HepG2 (cell line): ENCODE results near the gene CROT. TPM values are rescaled to one million over a fixed set of nuclear protein-coding genes. Genes with fewer than 3 reads are reported as not detected.
A peak's percentile ranks its signal among the peaks of the same experiment; 100 is the strongest.

ENCODE experiments used
- ATAC-seq: fragments of 200-7000 bp; cut with Tn5 transposase; 3 replicates; pipeline ENCODE4 v1.9.1; 2020; ENCODE audit warnings: mild to moderate bottlenecking, moderate library complexity
- BruUV-seq: library from RNA; stranded (reverse); fragments of 400-500 nt; replicated peaks from 2 replicates; lab custom pipeline; 2021; lab: Mats Ljungman, UMichigan
- CTCF ChIA-PET: fragments of 300-600 bp; formaldehyde crosslinking; extraction: SDS; loops from one replicate; lab custom pipeline; 2021; ENCODE audit warnings: low total read pairs, inconsistent platforms, low intra/inter-chr PET ratio; lab: Yijun Ruan, JAX
- POLR2A ChIA-PET: fragments of 350-600 bp; sonication (Branson Sonifier 250); formaldehyde crosslinking; loops from one replicate; lab custom pipeline; 2020; ENCODE audit warnings: antibody characterized with exemption, inconsistent platforms; lab: Yijun Ruan, JAX
- DNase-seq: peaks from one replicate; pipeline ENCODE4 v3.0.0-alpha.2; 2015; ENCODE audit warnings: low spot score
- FAIRE-seq: peaks from 3 replicates; lab custom pipeline; 2011; peaks lifted over from hg19 to GRCh38; lab: Jason Lieb, UNC
- H2AFZ ChIP-seq: one replicate; pipeline ENCODE4 v1.6.1; 2011; ENCODE audit warnings: low read length, inconsistent platforms
- H3K27ac ChIP-seq: fragments of 300-600 bp; 3 replicates; pipeline ENCODE4 v1.8.0; 2011; ENCODE audit warnings: mixed run types, mild to moderate bottlenecking, mixed read lengths, low read length, inconsistent platforms; ENCODE audit not compliant: insufficient read depth; ENCODE audit errors: extremely low read length
- H3K27me3 ChIP-seq, 2 experiments: fragments of 200-600 bp in 1 of 2; 2 replicates in 1 of 2; 3 replicates in 1 of 2; pipeline versions ENCODE4 v1.6.0 to v1.8.0; 2011; ENCODE audit warnings: low read length in 2 of 2, mild to moderate bottlenecking in 2 of 2, moderate library complexity in 2 of 2, inconsistent platforms in 1 of 2; ENCODE audit not compliant: insufficient read depth in 2 of 2, control insufficient read depth in 1 of 2
- H3K36me3 ChIP-seq, 2 experiments: fragments of 200-600 bp in 1 of 2; replicated peaks in 1 of 2; 2 replicates in 1 of 2; 3 replicates in 1 of 2; pipeline versions ENCODE4 v1.5.1 to v1.8.0; 2011; ENCODE audit warnings: low read length in 2 of 2, inconsistent platforms in 1 of 2; ENCODE audit not compliant: insufficient read depth in 2 of 2, control insufficient read depth in 1 of 2
- H3K4me1 ChIP-seq: 2 replicates; pipeline ENCODE4 v1.5.1; 2012; ENCODE audit warnings: low read length, inconsistent platforms; ENCODE audit not compliant: insufficient read depth
- H3K4me2 ChIP-seq: 2 replicates; pipeline ENCODE4 v1.6.0; 2011; ENCODE audit warnings: low read depth, low read length, inconsistent platforms
- H3K4me3 ChIP-seq, 3 experiments: fragments of 200-600 bp in 1 of 3; sonication (generic), shearing (Covaris generic) in 1 of 3; replicated peaks in 1 of 3; 2 replicates each; pipeline ENCODE4 v1.5.1; 2011 to 2016; ENCODE audit warnings: low read length in 3 of 3, inconsistent platforms in 2 of 3, low read depth in 2 of 3, mild to moderate bottlenecking in 2 of 3, control low read depth in 1 of 3, mixed read lengths in 1 of 3; ENCODE audit not compliant: insufficient read depth in 1 of 3
- H3K79me2 ChIP-seq: one replicate; pipeline ENCODE4 v1.6.1; 2011; ENCODE audit warnings: low read length, inconsistent platforms; ENCODE audit not compliant: insufficient read depth
- H3K9ac ChIP-seq: 2 replicates; pipeline ENCODE4 v1.6.0; 2011; ENCODE audit warnings: mild to moderate bottlenecking, low read depth, low read length, inconsistent platforms; ENCODE audit not compliant: insufficient read depth
- H3K9me3 ChIP-seq: 2 replicates; pipeline ENCODE4 v1.5.1; 2012; ENCODE audit warnings: mild to moderate bottlenecking, low read length
- H4K20me1 ChIP-seq: 2 replicates; pipeline ENCODE4 v1.6.0; 2011; ENCODE audit warnings: inconsistent platforms, mild to moderate bottlenecking, low read length, moderate library complexity; ENCODE audit not compliant: insufficient read depth
- EED ChIP-seq: sonication (generic); formaldehyde crosslinking; IDR thresholded peaks from 2 replicates; pipeline ENCODE4 v1.5.0; 2020; ENCODE audit warnings: mild to moderate bottlenecking, missing genetic modification reagents
- JUNB ChIP-seq: sonication (generic); formaldehyde crosslinking; IDR thresholded peaks from 2 replicates; pipeline ENCODE4 v1.8.0; 2022; ENCODE audit warnings: missing genetic modification reagents, mild to moderate bottlenecking, borderline replicate concordance
- POGZ ChIP-seq: sonication (generic); formaldehyde crosslinking; IDR thresholded peaks from 2 replicates; pipeline ENCODE4 v1.4.0; 2020; ENCODE audit warnings: mild to moderate bottlenecking, missing genetic modification reagents
- SRSF9 ChIP-seq: fragments of 200-400 bp; formaldehyde crosslinking; IDR thresholded peaks from 2 replicates; pipeline ENCODE4 v1.6.1; 2018; ENCODE audit warnings: borderline replicate concordance, mild to moderate bottlenecking, low read depth, low read length; ENCODE audit not compliant: insufficient read depth, poor library complexity, severe bottlenecking
- ZNF251 ChIP-seq: sonication (generic); formaldehyde crosslinking; IDR thresholded peaks from 2 replicates; pipeline ENCODE4 v1.9.0; 2021; ENCODE audit warnings: mild to moderate bottlenecking, missing genetic modification reagents
- ZSCAN25 ChIP-seq: sonication (generic); formaldehyde crosslinking; IDR thresholded peaks from 2 replicates; pipeline ENCODE4 v1.8.0; 2022; ENCODE audit warnings: mild to moderate bottlenecking, missing genetic modification reagents
- ZSCAN30 ChIP-seq: sonication (generic); formaldehyde crosslinking; IDR thresholded peaks from 2 replicates; pipeline ENCODE4 v1.5.0; 2020; ENCODE audit warnings: mild to moderate bottlenecking, missing genetic modification reagents
- WGBS: methylation state at CpG from one replicate; pipeline ENCODE4 v1.1.6; 2017; ENCODE audit warnings: low lambda C conversion rate; 5-methylcytosine and 5-hydroxymethylcytosine counted together
- in situ Hi-C: cut with HindIII; loops from 2 replicates; pipeline ENCODE4 v1.10.0; 2017; ENCODE audit warnings: low pct_unique_long_range_greater_than_20kb; ENCODE audit not compliant: extremely low pct_ligation_motif_present
- intact Hi-C: fragments of 100-400 bp; cut with micrococcal nuclease; formaldehyde crosslinking; loops from one replicate; pipeline ENCODE4 v1.10.0; 2022; ENCODE audit not compliant: unreplicated experiment
- polyA plus RNA-seq, 8 experiments: library from polyadenylated mRNA; depleted of rRNA in 3 of 8; stranded (reverse) in 7 of 8; unstranded in 1 of 8; fragments of >200 nt; fragmentation: Illumina TruSeq in 4 of 8; extraction: Trizol in 4 of 8; gene quantifications; 2 replicates each; pipeline versions ENCODE4 v1.2.1 to v1.2.3, GENCODE V29; 2011 to 2016; ENCODE audit warnings: low read depth in 4 of 8, missing spikeins in 1 of 8, mixed read lengths in 1 of 8; ENCODE audit not compliant: insufficient read depth in 1 of 8
- total RNA-seq, 5 experiments: library from RNA; depleted of rRNA; stranded (reverse); fragments of >200 nt; fragmentation: Illumina TruSeq; extraction: Trizol; gene quantifications; 2 replicates each; pipeline ENCODE4 v1.2.3, GENCODE V29; 2016; ENCODE audit warnings: low read depth in 1 of 5
- TF ChIP-seq, protein P1 (sequence below): sonication (generic); formaldehyde crosslinking; IDR thresholded peaks from 2 replicates; pipeline ENCODE4 v1.5.1; 2020; ENCODE audit warnings: missing genetic modification reagents, mild to moderate bottlenecking, borderline replicate concordance
- TF ChIP-seq, protein P2 (sequence below): sonication (generic); formaldehyde crosslinking; IDR thresholded peaks from 2 replicates; pipeline ENCODE4 v1.4.0; 2020; ENCODE audit warnings: mild to moderate bottlenecking, missing genetic modification reagents
- TF ChIP-seq, protein P3 (sequence below): sonication (generic); formaldehyde crosslinking; IDR thresholded peaks from 2 replicates; pipeline ENCODE4 v1.4.0; 2020; ENCODE audit warnings: missing genetic modification reagents
- TF ChIP-seq, protein P4 (sequence below): sonication (generic); formaldehyde crosslinking; IDR thresholded peaks from 2 replicates; pipeline ENCODE4 v1.8.1; 2022; ENCODE audit warnings: mild to moderate bottlenecking, missing genetic modification reagents
- TF ChIP-seq, protein P5 (sequence below): IDR thresholded peaks from 2 replicates; pipeline ENCODE4 v1.6.1; 2016; ENCODE audit warnings: low read depth, control low read depth
- TF ChIP-seq, protein P6 (sequence below): sonication (generic); formaldehyde crosslinking; IDR thresholded peaks from 2 replicates; pipeline ENCODE4 v1.5.1; 2020; ENCODE audit warnings: missing genetic modification reagents, mild to moderate bottlenecking, borderline replicate concordance

Gene CROT
- total and polyA plus RNA-seq, 2 of the 13 experiments (the other 11 are each of a cell fraction or from before 2014, with no cell fraction given): 5.0 to 13.7 TPM

DNA sequence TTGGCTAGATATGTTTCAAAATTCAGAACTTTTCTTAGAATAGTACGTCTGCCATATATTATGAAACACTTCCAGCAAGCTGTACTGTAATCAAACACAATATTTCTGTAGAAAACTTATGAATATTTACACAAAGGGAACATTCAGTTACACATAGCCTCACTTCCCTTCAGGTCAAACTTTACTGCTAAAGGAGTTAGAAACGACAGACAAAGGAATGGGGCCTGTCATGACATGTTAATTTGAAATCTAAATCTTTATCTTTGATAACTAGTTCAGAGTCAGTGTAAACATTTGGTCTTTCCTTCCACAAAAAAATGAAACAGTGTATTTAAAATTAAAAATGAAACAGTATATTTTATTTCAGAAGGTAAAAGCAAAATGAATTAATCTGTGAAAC lies 1.0 kb upstream of the CROT start:
- Histone ChIP-seq H3K9ac (peak overlapping the region; percentile 69), H3K36me3 (peaks cover 2 to 9% of the 10 kb centered on the region in 2 experiments; a peak in 4 of 5 replicates), H3K9me3 (no peaks in the 10 kb centered on the region), H3K27ac (peak overlapping the region; percentile 73), H3K27me3 (no peaks in the 10 kb centered on the region; a peak in 1 of 5 replicates), H4K20me1 (no peaks in the 10 kb centered on the region), H3K4me3 (peak overlapping the region; percentile 79 to 85 (median 81); a peak in 5 of 6 replicates), H2AFZ (no peak overlapping the region), H3K4me2 (peak overlapping the region; percentile 99), H3K4me1 (peaks cover 53% of the 10 kb centered on the region), H3K79me2 (peaks cover 10% of the 10 kb centered on the region)
- DNase-seq (no peak), FAIRE-seq (peak; percentile 53), ATAC-seq (no peak)
- POLR2A ChIA-PET: interaction anchor here (1.6 to 2.5 kb wide), 4 partner anchors 12 to 161 kb away, joined by 3 to 15 read pairs (median 7); no protein-coding TSS in a partner anchor
- intact Hi-C loops: loop anchor here (2.0 to 10.0 kb wide), 4 partner anchors 32 to 530 kb away; partner anchors contain the start of genes ABCB4, DBF4 and SLC25A40
- BruUV-seq: no TSS peak
- in situ Hi-C loops: loop anchor here (10.0 kb wide), 1 partner anchor 530 kb away; the partner anchor contains the start of genes DBF4 and SLC25A40
- TF ChIP-seq SRSF9 (no peak), JUNB (CRISPR knock-in tag) (no peak), ZSCAN25 (CRISPR knock-in tag) (no peak), EED (no peak), ZSCAN30 (CRISPR knock-in tag) (no peak), ZNF251 (CRISPR knock-in tag) (no peak), POGZ (no peak)
- TF ChIP-seq, protein P1, sequence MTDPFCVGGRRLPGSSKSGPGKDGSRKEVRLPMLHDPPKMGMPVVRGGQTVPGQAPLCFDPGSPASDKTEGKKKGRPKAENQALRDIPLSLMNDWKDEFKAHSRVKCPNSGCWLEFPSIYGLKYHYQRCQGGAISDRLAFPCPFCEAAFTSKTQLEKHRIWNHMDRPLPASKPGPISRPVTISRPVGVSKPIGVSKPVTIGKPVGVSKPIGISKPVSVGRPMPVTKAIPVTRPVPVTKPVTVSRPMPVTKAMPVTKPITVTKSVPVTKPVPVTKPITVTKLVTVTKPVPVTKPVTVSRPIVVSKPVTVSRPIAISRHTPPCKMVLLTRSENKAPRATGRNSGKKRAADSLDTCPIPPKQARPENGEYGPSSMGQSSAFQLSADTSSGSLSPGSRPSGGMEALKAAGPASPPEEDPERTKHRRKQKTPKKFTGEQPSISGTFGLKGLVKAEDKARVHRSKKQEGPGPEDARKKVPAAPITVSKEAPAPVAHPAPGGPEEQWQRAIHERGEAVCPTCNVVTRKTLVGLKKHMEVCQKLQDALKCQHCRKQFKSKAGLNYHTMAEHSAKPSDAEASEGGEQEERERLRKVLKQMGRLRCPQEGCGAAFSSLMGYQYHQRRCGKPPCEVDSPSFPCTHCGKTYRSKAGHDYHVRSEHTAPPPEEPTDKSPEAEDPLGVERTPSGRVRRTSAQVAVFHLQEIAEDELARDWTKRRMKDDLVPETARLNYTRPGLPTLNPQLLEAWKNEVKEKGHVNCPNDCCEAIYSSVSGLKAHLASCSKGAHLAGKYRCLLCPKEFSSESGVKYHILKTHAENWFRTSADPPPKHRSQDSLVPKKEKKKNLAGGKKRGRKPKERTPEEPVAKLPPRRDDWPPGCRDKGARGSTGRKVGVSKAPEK: no peak
- TF ChIP-seq, protein P2, sequence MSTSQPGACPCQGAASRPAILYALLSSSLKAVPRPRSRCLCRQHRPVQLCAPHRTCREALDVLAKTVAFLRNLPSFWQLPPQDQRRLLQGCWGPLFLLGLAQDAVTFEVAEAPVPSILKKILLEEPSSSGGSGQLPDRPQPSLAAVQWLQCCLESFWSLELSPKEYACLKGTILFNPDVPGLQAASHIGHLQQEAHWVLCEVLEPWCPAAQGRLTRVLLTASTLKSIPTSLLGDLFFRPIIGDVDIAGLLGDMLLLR: no peak
- TF ChIP-seq, protein P3, sequence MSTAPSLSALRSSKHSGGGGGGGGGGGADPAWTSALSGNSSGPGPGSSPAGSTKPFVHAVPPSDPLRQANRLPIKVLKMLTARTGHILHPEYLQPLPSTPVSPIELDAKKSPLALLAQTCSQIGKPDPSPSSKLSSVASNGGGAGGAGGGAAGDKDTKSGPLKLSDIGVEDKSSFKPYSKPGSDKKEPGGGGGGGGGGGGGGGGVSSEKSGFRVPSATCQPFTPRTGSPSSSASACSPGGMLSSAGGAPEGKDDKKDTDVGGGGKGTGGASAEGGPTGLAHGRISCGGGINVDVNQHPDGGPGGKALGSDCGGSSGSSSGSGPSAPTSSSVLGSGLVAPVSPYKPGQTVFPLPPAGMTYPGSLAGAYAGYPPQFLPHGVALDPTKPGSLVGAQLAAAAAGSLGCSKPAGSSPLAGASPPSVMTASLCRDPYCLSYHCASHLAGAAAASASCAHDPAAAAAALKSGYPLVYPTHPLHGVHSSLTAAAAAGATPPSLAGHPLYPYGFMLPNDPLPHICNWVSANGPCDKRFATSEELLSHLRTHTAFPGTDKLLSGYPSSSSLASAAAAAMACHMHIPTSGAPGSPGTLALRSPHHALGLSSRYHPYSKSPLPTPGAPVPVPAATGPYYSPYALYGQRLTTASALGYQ (CRISPR knock-in tag): no peak
- TF ChIP-seq, protein P4, sequence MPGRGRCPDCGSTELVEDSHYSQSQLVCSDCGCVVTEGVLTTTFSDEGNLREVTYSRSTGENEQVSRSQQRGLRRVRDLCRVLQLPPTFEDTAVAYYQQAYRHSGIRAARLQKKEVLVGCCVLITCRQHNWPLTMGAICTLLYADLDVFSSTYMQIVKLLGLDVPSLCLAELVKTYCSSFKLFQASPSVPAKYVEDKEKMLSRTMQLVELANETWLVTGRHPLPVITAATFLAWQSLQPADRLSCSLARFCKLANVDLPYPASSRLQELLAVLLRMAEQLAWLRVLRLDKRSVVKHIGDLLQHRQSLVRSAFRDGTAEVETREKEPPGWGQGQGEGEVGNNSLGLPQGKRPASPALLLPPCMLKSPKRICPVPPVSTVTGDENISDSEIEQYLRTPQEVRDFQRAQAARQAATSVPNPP (CRISPR knock-in tag): no peak
- TF ChIP-seq, protein P5, sequence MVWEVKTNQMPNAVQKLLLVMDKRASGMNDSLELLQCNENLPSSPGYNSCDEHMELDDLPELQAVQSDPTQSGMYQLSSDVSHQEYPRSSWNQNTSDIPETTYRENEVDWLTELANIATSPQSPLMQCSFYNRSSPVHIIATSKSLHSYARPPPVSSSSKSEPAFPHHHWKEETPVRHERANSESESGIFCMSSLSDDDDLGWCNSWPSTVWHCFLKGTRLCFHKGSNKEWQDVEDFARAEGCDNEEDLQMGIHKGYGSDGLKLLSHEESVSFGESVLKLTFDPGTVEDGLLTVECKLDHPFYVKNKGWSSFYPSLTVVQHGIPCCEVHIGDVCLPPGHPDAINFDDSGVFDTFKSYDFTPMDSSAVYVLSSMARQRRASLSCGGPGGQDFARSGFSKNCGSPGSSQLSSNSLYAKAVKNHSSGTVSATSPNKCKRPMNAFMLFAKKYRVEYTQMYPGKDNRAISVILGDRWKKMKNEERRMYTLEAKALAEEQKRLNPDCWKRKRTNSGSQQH (CRISPR knock-in tag): no peak
- TF ChIP-seq, protein P6, sequence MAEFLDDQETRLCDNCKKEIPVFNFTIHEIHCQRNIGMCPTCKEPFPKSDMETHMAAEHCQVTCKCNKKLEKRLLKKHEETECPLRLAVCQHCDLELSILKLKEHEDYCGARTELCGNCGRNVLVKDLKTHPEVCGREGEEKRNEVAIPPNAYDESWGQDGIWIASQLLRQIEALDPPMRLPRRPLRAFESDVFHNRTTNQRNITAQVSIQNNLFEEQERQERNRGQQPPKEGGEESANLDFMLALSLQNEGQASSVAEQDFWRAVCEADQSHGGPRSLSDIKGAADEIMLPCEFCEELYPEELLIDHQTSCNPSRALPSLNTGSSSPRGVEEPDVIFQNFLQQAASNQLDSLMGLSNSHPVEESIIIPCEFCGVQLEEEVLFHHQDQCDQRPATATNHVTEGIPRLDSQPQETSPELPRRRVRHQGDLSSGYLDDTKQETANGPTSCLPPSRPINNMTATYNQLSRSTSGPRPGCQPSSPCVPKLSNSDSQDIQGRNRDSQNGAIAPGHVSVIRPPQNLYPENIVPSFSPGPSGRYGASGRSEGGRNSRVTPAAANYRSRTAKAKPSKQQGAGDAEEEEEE (CRISPR knock-in tag): no peak
- CTCF ChIA-PET: no interaction called here
- 7% methylated on average over 2 of the region's 2 CpGs for WGBS
